HG02642 (cell line): ENCODE results near the gene CPED1.
"Not testable (repeated sequence)": the region's sequence is repeated elsewhere in the genome, so short reads cannot be mapped to it uniquely, and the experiment has no call there.

ENCODE experiments used
- ATAC-seq: cut with Tn5 transposase; IDR thresholded peaks from one replicate; pipeline ENCODE4 v1.9.1; 2021; ENCODE audit warnings: mild to moderate bottlenecking; ENCODE audit not compliant: unreplicated experiment, poor library complexity

The CPED1 gene

DNA sequence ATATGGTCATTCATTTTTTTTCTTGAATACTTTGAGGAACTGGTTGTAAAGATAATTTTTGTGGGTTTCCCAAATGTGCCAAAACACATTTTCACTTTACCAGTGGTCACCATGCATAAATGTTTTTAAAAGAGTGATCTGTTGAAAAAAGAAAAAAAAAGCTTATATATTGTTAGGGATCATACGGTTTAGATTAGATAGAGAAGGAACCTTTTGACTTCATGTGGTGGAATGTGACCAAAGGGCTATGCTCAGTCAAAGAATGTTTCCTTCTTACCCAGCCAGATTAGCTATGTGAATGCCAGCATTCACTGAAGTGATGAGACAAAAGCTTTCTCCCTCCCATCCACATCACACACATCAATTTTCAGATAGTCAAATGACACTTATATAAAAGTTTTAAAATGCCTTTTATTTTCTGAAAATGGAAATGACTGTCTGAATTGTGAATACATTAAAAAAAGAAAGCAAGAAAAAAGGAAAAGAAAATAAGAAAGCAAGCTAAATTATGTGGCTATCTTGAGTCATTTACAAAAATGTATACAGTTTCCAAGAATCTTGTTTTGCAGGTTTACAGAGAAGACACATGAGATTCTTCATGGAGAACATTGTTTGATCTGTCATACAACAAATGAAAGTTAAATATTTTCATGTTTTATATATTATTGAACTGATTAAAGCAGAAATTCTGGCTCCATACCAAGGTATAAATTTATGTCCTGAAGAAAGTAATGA, 8.6 kb upstream of the CPED1 start:
- ATAC-seq, result no peak

DNA sequence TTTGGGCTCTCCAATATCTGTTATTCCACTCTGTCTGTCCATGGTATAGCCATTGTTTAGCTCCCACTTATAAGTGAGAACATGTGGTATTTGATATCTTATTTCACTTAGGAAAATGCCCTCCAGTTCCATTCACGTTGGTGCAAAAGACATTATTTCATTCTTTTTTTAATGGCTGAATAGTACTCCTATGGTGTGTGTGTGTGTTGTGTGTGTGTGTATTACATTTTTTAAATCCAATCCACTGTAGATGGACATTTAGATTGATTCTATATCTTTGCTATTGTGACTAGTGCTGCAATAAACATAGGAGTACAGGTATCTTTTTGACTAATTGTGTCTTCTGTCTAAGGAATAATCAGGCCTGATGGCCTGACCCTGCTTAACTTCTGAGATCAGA, 7.4 kb upstream of the CPED1 start:
- no peak for ATAC-seq

DNA sequence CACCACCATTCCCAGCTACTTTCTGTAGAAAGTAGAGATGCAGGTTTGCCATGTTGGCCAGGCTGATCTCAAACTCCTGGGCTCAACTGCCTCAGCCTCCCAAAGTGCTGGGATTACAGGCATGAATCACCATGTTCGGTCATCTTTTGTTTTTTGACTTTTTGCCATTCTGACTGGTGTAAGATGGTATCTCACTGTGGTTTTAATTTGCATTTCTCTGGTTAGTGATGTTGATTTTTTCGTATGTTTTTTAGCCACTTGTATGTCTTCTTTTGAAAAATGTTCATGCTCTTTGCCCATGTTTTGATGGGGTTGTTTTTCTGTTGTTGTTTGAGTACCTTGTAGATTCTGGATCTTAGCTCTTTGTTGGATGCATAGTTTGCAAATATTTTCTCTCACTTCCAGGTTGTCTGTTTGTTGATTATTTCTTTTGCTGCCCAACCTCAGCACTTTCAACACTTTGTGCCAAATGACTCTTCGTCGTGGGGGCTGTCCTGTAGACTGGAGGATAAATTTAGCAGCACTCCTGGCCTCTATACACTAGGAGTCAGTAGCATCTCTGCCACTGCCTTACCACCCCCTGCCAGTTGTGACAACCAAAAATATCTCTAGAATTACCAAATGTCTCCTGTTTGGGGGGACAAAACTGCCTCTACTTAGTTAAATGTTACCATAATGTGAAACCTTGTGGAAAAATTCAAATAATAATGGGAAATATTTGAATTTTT, 6.5 kb upstream of the CPED1 start:
- no peak for ATAC-seq

DNA sequence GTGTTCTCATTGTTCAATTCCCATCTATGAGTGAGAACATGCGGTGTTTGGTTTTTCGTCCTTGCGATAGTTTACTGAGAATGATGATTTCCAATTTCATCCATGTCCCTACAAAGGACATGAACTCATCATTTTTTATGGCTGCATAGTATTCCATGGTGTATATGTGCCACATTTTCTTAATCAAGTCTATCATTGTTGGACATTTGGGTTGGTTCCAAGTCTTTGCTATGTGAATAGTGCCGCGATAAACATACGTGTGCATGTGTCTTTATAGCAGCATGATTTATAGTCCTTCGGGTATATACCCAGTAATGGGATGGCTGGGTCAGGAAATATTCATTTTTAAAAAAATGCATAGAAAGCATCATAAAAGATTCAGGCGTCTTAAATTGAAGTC, 4.9 kb upstream of the CPED1 start:
- not testable (repeated sequence) for ATAC-seq

DNA sequence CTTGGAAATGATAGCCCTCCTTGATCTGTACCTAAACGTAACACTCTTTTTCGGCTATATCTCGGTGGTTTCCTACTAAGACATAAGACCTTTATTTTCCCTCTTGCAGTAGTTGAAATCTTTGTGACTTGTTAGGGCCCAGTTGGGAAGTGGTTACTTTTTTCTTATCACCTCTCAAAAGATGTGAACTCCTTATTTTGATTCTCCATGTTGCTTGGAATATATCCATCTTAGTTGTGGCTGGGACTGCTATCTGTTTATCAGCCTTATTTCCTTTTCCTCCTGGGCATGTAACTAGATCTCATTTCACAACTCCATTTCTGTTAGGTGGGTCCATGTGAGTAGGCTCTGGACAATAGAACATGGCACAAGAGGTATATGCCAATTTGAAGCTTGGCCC, 4.1 kb upstream of the CPED1 start:
- no peak for ATAC-seq

DNA sequence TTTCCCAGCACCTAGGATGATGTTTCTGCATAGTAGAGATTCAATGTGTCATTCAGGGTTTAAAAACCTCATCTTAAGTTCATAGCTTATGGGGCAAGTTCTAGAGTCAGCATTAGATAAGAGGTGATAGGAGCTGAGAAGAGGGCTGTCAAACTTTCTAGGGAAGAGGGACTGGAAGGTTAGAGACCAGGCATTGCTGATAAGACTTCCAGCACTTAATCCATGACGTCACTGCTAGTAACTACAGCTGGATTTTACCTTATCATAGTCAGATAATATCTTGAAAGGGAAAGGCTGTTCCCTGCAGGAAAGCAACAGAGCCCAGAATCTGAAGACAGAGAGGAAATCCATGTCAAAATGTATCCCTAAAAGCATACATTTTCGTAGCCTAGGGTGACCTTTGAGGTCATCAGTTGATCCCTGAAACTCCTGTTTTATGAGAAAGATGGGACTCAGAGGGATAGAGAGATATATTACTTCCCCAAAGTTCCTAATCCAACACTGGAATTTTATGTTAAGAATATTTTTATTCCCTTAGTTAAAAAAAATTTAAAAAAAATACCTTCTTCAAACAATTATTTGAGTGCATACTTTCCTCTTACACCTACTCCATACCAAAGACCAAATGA, 3.3 kb upstream of the CPED1 start:
- no peak for ATAC-seq

DNA sequence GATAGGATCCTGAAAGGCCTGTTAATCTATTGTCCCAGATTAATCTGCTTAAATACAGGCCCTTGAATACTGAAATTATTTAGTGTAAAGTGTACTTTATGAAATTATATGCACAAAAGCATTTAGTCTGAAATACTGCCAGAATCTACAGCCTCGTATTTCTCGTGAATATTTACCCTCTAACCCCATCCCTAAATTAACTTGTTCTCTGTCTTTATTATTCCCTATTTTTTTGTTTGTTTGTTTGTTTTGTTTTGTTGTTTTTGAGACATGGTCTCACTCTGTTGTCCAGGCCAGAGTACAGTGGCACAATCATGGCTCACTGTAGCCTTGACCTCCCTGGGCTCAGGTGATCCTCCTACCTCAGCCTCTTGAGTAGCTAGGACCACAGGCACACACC, 2.7 kb upstream of the CPED1 start:
- no peak for ATAC-seq

DNA sequence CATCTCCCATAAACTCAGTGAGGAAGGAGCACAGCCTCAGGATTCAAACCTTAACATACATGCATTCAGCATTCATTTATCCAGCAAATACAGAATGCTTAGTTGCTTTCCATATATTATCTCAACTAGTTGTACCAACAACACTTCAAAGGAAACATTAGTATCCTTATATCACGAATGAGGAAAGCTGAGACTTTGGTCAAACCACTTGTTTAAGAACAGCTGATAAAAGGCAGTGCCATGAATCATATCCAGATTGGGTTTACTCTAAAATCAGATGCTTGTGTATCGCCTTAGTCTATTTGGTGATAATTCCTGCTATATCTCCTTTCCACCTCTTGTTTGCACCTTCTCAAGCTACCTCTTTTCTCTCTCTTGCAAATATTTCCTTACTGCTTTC, 1.9 kb upstream of the CPED1 start:
- no peak for ATAC-seq

DNA sequence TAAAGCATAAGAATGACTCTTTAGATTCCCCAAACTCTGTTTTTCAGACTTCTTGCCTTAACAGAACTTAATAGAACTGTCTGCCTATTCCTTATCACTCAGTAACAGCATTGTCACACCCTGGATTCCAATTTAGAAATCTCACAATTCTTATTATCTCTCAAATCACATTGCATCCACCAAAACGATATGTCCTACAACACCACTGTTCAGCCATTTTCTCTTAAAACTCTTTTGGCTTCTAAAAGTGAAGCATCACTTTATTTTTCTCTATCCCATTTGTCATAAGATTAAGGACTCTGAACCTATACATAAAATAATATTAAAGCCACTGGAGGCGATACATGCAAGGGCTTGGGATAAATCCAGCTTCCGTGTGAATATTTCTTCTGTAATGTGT, 1.2 kb upstream of the CPED1 start:
- no peak for ATAC-seq

DNA sequence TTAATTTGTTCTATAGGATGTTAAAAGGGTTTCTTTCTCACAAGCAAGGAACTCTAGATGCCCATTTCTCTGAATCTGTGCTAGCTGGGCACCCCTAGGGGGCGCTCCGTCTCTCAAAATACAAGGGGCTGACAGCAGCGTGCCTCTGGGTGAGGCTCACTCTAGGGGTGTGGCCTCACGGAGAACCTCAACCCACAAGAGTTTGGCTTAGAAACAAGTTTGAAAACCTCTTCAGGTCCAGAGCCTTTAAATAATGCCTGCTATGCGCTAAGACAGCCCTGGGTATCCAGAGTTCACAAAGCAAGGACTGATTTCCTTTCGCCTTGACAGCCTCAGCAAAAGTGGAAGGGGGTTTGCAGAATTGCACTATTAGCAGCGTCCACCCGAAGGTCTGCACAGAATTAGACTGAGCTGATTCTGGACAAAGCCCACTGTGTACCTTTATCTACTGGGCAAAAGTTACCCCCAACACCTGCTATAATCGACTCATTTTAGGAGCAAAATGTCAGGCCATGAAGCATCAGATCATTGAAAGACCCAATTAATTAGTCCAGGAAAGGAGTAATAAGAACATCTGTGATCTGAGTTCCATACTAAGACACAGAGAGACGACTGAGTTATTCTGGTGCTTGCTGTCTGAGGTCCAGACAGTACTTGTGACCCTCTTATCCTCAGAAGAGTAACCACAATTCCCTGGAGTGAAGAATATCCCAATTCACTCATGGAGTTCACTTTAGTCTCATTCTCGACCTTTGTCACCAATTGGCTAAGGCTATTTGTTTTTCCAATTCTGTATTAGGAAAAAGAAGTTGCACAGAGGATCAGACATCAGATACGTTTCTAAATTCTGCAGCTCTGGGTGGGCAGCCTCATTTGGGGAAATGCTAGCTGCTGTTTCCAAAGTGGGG, 574 bp upstream of the CPED1 start:
- ATAC-seq, result peak; percentile 94

DNA sequence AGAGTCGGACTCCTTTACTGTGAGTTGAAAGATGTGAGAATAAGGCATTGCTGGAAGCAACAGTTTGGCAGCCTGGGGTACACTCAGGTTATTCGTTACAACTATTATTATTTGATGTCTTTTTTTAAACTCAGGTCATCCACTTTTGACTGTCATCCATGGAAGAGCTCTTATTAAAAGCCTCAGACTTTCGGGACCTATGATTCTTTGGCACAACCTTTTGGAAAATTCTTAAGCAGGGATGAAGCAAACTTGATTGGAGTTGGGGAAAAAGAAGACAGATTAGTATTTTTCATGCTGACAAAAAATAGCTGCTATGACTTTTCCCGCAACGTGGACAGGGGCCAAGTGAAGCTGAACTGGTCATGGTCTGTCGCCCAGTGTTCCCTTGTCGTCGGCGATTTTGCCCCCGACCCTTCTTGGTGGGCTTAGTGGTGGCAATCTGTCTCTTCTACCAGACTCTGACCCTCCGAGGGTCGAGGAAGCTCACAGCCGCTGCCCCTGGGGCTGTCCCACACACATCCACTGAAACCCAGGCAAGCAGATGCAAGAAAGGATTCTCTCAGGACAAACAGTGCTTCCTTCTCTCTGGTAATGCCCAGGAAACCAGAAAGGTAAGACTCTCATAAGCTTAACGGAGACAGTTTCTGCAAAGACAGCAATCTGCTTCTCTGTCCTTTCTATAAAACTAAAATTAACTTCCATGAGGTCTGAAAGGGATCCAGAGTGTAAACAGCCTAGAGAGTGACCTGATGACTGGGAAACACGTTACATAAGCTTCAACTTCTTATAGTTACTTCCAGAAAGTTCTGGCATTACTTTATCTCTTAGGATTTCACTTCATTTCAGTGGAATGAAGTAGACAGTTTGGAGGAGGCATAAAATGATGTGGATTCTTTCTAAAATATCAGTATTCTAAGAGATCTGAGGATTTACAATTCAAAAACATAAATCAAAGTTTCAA, 1.0 kb downstream of the CPED1 start:
- no peak for ATAC-seq

DNA sequence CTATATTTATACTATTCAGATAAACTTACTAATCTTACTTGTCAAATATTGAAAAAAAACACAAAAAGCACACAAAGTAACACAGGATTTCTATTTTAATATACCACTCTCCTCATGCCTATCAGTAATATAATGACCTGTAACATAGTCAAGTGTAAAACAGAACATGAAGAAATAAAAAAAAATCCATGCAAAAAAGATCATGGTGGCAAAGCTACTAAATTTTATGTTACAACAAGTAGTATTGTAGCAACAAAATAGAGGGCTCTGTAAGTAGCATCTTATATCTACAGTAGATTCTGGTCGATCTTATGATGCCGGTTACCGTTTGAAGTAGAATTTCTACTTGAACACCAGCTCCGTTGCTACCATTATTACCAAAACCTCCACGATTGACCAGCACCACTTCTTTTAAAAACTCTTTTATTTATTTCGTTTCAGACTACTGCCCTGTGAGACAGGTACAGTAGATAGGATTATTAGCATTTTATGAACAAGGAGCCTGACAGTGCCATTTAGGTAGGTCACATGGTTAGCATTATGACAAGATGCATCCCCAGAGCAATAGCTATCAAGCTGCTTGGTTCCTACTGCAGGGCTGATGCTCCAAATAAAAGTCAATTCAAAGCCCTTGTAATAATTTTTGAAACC, 2.1 kb downstream of the CPED1 start:
- ATAC-seq, result no peak

DNA sequence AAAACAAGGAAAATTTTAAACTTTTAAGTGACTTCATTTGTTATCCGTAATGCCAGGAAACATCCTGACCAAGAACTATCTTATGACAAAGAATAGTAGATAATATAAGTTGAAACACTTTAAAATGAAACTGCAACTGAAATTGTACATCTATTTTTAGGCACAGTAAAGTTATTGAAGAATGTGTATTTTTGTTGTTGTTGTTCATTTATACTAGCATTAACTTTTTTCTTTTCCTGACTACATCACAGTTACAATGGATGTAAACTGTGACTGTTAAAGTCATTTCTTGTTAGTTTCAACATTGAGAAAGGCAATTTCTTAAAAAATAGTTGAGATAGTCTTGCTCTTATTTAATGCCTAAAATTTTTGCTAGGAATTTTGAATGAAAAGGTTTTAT, 2.6 kb downstream of the CPED1 start:
- no peak for ATAC-seq

DNA sequence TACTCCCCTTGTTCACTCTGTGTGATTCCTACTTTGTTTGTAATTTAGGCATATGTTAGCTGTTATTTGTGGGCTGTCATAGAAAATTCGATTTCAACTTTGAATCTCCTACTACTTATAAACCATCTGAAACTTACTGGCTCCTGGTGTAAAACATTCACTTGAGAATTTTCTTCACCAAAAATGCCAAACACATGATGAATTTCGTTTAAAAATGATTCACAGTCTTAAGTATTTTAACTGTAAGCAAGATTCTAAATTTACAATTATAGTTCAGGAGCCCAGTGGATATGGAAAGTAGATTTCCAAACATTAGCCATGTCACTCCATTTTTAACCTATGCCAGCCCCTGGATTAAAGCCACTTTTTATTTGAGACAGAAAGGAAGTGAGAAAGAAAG, 3.1 kb downstream of the CPED1 start:
- no peak for ATAC-seq

DNA sequence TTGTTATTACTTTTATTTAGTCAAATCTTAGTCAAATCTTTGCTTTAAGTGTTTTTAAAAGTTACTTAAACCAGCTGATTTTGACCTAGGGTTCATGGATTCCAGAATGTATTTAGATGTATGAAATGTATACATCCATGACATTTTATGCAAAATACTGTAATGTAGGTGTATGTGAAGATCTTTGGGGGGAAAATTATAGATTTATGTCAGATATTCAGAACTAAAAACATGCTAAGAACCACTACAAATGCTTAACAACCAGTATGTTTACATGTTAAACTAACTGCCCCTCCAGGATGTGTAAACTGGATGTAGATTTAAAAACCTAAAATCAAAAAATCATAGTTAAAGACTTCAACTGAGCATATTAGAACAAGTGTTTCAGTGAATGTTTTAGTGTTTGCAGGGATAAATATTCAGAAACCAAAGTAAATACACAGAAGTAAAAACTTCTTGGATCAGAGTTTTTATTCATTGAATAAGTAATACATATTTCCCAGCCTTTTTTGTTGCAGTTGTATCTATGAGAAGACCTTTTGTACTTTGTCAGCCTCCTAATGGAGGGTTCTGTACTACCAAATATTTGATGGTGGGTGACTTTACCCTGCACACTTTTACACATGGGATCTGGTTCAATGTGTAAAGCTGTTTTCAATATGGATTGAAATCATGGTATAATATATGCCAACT, 3.9 kb downstream of the CPED1 start:
- no peak for ATAC-seq

DNA sequence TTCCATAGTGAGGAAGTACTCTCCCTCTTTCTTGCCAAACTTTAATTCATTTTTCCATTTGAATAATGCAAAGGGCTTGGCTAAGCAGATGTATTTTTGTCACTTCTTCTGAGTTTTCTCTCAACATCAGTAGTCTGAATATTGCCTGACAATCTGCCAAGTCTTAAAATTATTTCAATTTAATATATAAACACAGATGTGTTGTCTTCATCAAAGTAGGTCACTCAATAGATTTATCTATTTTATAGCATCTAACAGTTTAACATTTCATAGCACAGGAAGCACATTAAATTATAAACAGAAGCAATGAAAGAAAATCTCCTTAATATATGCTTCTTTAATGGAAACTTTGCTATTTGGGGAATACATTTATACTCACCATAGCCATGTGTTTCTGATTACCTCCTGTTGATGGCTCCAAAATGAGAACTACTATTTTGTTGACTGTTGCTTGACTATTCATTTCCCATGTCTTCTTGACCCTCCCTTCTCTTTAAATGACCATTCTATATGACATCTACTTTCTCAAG, 4.5 kb downstream of the CPED1 start:
- no peak for ATAC-seq

DNA sequence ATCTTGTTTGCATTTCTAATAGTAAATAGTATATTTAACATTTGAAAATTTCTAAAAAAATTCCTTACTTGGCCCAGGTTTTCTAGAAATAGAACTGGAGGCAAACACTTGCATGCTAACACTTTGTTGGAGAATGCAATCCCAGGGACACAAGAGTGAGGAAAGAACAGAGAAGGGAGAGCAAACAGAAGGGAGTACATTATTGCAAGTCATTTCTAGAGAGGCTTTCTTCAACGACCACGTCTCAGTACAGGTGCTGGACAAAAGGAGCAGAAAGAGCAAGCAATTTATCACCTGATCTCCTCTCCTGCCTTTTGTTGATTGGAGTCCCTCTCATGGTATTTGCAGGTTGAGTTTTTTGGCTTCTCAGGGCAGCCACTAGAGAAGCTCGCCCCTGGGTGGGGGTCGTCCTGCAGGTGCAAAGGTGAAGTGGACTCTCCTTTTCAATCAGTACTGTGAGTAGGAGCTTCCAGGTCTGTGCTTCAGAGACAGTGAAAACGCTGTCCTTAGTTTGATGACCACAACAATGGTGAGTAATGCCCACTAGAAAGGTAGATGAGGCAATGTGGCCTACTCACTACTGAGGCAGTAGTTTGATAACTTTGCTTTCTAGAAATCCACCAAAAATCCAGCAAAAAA, 5.2 kb downstream of the CPED1 start:
- ATAC-seq, result no peak
